Esophagus muscularis mucosa (tissue), 4 donors: Measurements from ENCODE around the gene NTRK2.

Experiments
- EP300 ChIP-seq: sonication (generic); formaldehyde crosslinking; IDR thresholded peaks from one replicate; pipeline ENCODE4 v1.6.1; 2017; ENCODE audit warnings: antibody characterized with exemption
- POLR2A ChIP-seq: fragments of 450-650 bp; IDR thresholded peaks from one replicate; pipeline ENCODE4 v1.6.1; 2017; ENCODE audit warnings: antibody characterized with exemption, moderate library complexity, mild to moderate bottlenecking, low read depth
- TF ChIP-seq, protein P1 (sequence below), 3 experiments: fragments of 200-600 bp in 2 of 3; fragments of 450-650 bp in 1 of 3; sonication (generic) in 2 of 3; IDR thresholded peaks; one replicate each; pipeline ENCODE4 v1.5.1; 2017 to 2019; ENCODE audit warnings: antibody characterized with exemption in 3 of 3, mild to moderate bottlenecking in 2 of 3, moderate library complexity in 1 of 3

GRCh38 chr9:84993105-84993504, 323.6 kb downstream of the NTRK2 start:
- TF ChIP-seq POLR2A (no peak), EP300 (no peak)
- TF ChIP-seq, protein P1, sequence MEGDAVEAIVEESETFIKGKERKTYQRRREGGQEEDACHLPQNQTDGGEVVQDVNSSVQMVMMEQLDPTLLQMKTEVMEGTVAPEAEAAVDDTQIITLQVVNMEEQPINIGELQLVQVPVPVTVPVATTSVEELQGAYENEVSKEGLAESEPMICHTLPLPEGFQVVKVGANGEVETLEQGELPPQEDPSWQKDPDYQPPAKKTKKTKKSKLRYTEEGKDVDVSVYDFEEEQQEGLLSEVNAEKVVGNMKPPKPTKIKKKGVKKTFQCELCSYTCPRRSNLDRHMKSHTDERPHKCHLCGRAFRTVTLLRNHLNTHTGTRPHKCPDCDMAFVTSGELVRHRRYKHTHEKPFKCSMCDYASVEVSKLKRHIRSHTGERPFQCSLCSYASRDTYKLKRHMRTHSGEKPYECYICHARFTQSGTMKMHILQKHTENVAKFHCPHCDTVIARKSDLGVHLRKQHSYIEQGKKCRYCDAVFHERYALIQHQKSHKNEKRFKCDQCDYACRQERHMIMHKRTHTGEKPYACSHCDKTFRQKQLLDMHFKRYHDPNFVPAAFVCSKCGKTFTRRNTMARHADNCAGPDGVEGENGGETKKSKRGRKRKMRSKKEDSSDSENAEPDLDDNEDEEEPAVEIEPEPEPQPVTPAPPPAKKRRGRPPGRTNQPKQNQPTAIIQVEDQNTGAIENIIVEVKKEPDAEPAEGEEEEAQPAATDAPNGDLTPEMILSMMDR (IDR thresholded peaks at IDR 0.05): no peak
